Mammary microvascular endothelial cell (primary cell): ENCODE data around the gene SLC15A1. TPM values are rescaled to one million over a fixed set of nuclear protein-coding genes. Genes with fewer than 3 reads are reported as not detected.

ENCODE experiments used
- total RNA-seq: library from RNA; depleted of rRNA; stranded (reverse); fragments of >200 nt; gene quantifications from 2 replicates; pipeline ENCODE4 v1.2.3, GENCODE V29; 2015

SLC15A1 gene
- total RNA-seq = 0.05 TPM in 1 of 2 replicates, not detected in the other

GRCh38 chr13:98752467-98753290 is at the start of gene SLC15A1:
Gene SLC15A1, minus strand, starts transcription at chr13:98752672. Its CDS starts 74 bp downstream, at chr13:98752598.

Other genes with a start within 250 kb of the SLC15A1 start
- 86.2 and 87.7 TPM in 2 replicates for gene STK24, start 175.6 kb downstream of the SLC15A1 start, total RNA-seq
- gene DOCK9, start 225.4 kb upstream of the SLC15A1 start, total RNA-seq = 409 and 431 TPM in 2 replicates